Esophagus squamous epithelium (tissue), 4 donors: Measurements from ENCODE around the gene EMILIN2.

Experiments
- POLR2A ChIP-seq, 4 donors: fragments of 450-650 bp; IDR thresholded peaks; one replicate each; pipeline ENCODE4 v1.6.1; 2017; ENCODE audit warnings: antibody characterized with exemption in 4 of 4, mild to moderate bottlenecking in 4 of 4, moderate library complexity in 3 of 4
- TF ChIP-seq, protein P1 (sequence below), 6 experiments: fragments of 450-650 bp in 4 of 6; fragments of 200-600 bp in 2 of 6; sonication (generic) in 2 of 6; IDR thresholded peaks; one replicate each; pipeline ENCODE4 v1.5.1; 2016 to 2019; ENCODE audit warnings: antibody characterized with exemption in 6 of 6, mild to moderate bottlenecking in 4 of 6, moderate library complexity in 4 of 6

DNA sequence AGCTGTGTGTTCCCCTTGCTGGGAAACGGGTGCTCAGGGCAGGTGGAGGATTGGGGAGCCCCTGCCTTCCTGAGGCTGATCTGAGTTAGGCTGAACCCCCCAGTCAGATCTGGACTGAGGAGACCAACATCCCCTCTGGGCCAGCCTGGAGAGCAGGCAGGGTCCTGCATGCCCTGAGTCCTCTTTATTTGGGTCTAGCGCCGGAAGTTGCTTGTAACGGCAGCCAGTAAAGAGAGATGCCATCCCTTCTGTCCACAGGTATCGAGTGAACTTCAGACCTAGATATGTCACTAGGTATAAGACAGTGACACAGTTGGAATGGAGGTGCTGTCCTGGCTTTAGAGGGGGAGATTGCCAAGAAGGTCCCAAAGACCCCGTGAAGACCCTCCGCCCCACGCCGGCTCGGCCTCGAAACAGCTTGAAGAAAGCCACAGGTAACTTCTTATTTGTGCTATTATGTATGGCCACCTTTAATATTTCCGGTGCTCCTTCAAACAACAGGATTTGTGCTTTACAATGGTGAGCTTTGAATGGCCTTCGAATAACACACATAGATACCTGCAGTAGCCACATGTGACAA is 38.0 kb downstream of the EMILIN2 start:
- TF ChIP-seq, protein P1, sequence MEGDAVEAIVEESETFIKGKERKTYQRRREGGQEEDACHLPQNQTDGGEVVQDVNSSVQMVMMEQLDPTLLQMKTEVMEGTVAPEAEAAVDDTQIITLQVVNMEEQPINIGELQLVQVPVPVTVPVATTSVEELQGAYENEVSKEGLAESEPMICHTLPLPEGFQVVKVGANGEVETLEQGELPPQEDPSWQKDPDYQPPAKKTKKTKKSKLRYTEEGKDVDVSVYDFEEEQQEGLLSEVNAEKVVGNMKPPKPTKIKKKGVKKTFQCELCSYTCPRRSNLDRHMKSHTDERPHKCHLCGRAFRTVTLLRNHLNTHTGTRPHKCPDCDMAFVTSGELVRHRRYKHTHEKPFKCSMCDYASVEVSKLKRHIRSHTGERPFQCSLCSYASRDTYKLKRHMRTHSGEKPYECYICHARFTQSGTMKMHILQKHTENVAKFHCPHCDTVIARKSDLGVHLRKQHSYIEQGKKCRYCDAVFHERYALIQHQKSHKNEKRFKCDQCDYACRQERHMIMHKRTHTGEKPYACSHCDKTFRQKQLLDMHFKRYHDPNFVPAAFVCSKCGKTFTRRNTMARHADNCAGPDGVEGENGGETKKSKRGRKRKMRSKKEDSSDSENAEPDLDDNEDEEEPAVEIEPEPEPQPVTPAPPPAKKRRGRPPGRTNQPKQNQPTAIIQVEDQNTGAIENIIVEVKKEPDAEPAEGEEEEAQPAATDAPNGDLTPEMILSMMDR (IDR thresholded peaks at IDR 0.05), result no peak
- TF ChIP-seq POLR2A (IDR thresholded peaks at IDR 0.05), result no peak
